ENCODE results near the gene KLHL5.

Gene KLHL5

GRCh38 chr4:39044364-39044955 is 17.6 kb upstream of the KLHL5 start:
- DNase-seq (ENCODE audit: low spot score), result peak; percentile 97

- no peak for DNase-seq (ENCODE audit: low spot score)
Measured at GRCh38 chr4:39044956-39045826, 16.8 kb upstream of the KLHL5 start.

- no peak for DNase-seq (ENCODE audit: low spot score)
Measured at GRCh38 chr4:39045827-39046221, 16.2 kb upstream of the KLHL5 start.

GRCh38 chr4:39046249-39046648 is 15.8 kb upstream of the KLHL5 start:
- DNase-seq (ENCODE audit: low spot score), result no peak

GRCh38 chr4:39047681-39048080 is 14.4 kb upstream of the KLHL5 start:
- no peak for DNase-seq (ENCODE audit: low spot score)

- DNase-seq (ENCODE audit: low spot score), result no peak
Measured at GRCh38 chr4:39048311-39048710, 13.7 kb upstream of the KLHL5 start.

- no peak for DNase-seq (ENCODE audit: low spot score)
Measured at GRCh38 chr4:39050590-39050989, 11.4 kb upstream of the KLHL5 start.

GRCh38 chr4:39051492-39051891 is 10.5 kb upstream of the KLHL5 start:
- no peak for DNase-seq (ENCODE audit: low spot score)

GRCh38 chr4:39053983-39054382 is 8.0 kb upstream of the KLHL5 start:
- no peak for DNase-seq (ENCODE audit: low spot score)

GRCh38 chr4:39054497-39054896 is 7.5 kb upstream of the KLHL5 start:
- no peak for DNase-seq (ENCODE audit: low spot score)

GRCh38 chr4:39056023-39056422 is 6.0 kb upstream of the KLHL5 start:
- DNase-seq (ENCODE audit: low spot score), result no peak

GRCh38 chr4:39061457-39061856 is 575 bp upstream of the KLHL5 start:
- no peak for DNase-seq (ENCODE audit: low spot score)

- DNase-seq (ENCODE audit: low spot score), result no peak
Measured at GRCh38 chr4:39062770-39063097, 702 bp downstream of the KLHL5 start.

- DNase-seq (ENCODE audit: low spot score), result no peak
Measured at GRCh38 chr4:39063430-39063829, 1.4 kb downstream of the KLHL5 start.

GRCh38 chr4:39066371-39066770 is 4.3 kb downstream of the KLHL5 start:
- no peak for DNase-seq (ENCODE audit: low spot score)

GRCh38 chr4:39067031-39067430 is 5.0 kb downstream of the KLHL5 start:
- no peak for DNase-seq (ENCODE audit: low spot score)

GRCh38 chr4:39067451-39067850 is 5.4 kb downstream of the KLHL5 start:
- DNase-seq (ENCODE audit: low spot score), result no peak

- no peak for DNase-seq (ENCODE audit: low spot score)
Measured at GRCh38 chr4:39068907-39069306, 6.9 kb downstream of the KLHL5 start.

GRCh38 chr4:39078829-39079228 is 16.8 kb downstream of the KLHL5 start:
- DNase-seq (ENCODE audit: low spot score), result no peak

GRCh38 chr4:39083164-39083563 is 21.1 kb downstream of the KLHL5 start:
- DNase-seq (ENCODE audit: low spot score), result no peak

- no peak for DNase-seq (ENCODE audit: low spot score)
Measured at GRCh38 chr4:39085891-39086290, 23.9 kb downstream of the KLHL5 start.

GRCh38 chr4:39096847-39097246 is 34.8 kb downstream of the KLHL5 start:
- DNase-seq (ENCODE audit: low spot score), result no peak

GRCh38 chr4:39097290-39097689 is 35.3 kb downstream of the KLHL5 start:
- DNase-seq (ENCODE audit: low spot score), result no peak

- DNase-seq (ENCODE audit: low spot score), result no peak
Measured at GRCh38 chr4:39102297-39102696, 40.3 kb downstream of the KLHL5 start.

All from CD4-positive, alpha-beta T cell treated with Interleukin-15 for 4 hours (primary cell).